ENCODE measurements around the gene PEAR1. TPM values are rescaled to one million over a fixed set of nuclear protein-coding genes. Genes with fewer than 3 reads are reported as not detected.

Gene PEAR1
- total RNA-seq, 1 experiment from 2014 or later = 9.8 TPM

- POLR2A ChIA-PET (ENCODE audit: unreplicated experiment) = interaction anchor here (0.7 kb wide), 1 partner anchor 131 kb away, joined by 7 read pairs; the partner anchor contains the start of genes ISG20L2 and METTL25B
- H4K20me1 ChIP-seq (ENCODE audit: insufficient read depth) = no peaks in the 10 kb centered on the region
- peaks cover 12% of the 10 kb centered on the region for H3K4me1 ChIP-seq (replicated peaks; ENCODE audit: insufficient read depth)
- no peaks in the 10 kb centered on the region for H3K79me2 ChIP-seq (ENCODE audit: low read depth)
- H3K9me2 ChIP-seq (ENCODE audit: insufficient read depth) = no peaks in the 10 kb centered on the region
- no peak; the same call in 1 of the 2 replicates for TF ChIP-seq EZH2 (IDR thresholded peaks at IDR 0.05; ENCODE audit: low read depth)
- TF ChIP-seq, protein P1, sequence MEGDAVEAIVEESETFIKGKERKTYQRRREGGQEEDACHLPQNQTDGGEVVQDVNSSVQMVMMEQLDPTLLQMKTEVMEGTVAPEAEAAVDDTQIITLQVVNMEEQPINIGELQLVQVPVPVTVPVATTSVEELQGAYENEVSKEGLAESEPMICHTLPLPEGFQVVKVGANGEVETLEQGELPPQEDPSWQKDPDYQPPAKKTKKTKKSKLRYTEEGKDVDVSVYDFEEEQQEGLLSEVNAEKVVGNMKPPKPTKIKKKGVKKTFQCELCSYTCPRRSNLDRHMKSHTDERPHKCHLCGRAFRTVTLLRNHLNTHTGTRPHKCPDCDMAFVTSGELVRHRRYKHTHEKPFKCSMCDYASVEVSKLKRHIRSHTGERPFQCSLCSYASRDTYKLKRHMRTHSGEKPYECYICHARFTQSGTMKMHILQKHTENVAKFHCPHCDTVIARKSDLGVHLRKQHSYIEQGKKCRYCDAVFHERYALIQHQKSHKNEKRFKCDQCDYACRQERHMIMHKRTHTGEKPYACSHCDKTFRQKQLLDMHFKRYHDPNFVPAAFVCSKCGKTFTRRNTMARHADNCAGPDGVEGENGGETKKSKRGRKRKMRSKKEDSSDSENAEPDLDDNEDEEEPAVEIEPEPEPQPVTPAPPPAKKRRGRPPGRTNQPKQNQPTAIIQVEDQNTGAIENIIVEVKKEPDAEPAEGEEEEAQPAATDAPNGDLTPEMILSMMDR (conservative IDR thresholded peaks at IDR 0.05) = no peak
- H3K27ac ChIP-seq = no peak overlapping the region
- BruUV-seq (replicated peaks) = no TSS peak
- H3F3A ChIP-seq (ENCODE audit: insufficient read depth, low read depth) = no peaks in the 10 kb centered on the region
- CTCF ChIA-PET = interaction anchor here (0.6 to 2.5 kb wide), 21 partner anchors 21 to 600 kb away, joined by 3 to 25 read pairs (median 4); partner anchors contain the start of genes CRABP2 and HDGF
- DNase-seq = peak in 1 of 2 experiments; percentile 8
- peak overlapping the region; percentile 40; the same call in 1 of the 2 replicates for H3K4me3 ChIP-seq
- H2AFZ ChIP-seq = peak overlapping the region; percentile 24; the same call in 1 of the 2 replicates
- H3K9me3 ChIP-seq (ENCODE audit: insufficient read depth, low read depth) = no peaks in the 10 kb centered on the region
- H3K27me3 ChIP-seq (ENCODE audit: insufficient read depth, low read depth) = peaks cover 59% of the 10 kb centered on the region
- H3K4me2 ChIP-seq = peak overlapping the region; percentile 83
- no peaks in the 10 kb centered on the region for H3K36me3 ChIP-seq (ENCODE audit: low read depth)
- intact Hi-C loops (cut with micrococcal nuclease; ENCODE audit: unreplicated experiment) = loop anchor here (1.0 to 2.0 kb wide), 4 partner anchors 63 to 233 kb away; no protein-coding TSS in a partner anchor
Observed at GRCh38 chr1:156859523-156860112, 33.9 kb upstream of the PEAR1 start.

GRCh38 chr1:156860113-156860627 is 33.3 kb upstream of the PEAR1 start:
- Histone ChIP-seq H3K4me2 (peak overlapping the region; percentile 83), H3K27ac (no peak overlapping the region), H3K9me2 (ENCODE audit: insufficient read depth) (no peaks in the 10 kb centered on the region), H3K79me2 (ENCODE audit: low read depth) (no peaks in the 10 kb centered on the region), H3F3A (ENCODE audit: insufficient read depth, low read depth) (no peaks in the 10 kb centered on the region), H3K27me3 (ENCODE audit: insufficient read depth, low read depth) (peaks cover 58% of the 10 kb centered on the region), H3K36me3 (ENCODE audit: low read depth) (no peaks in the 10 kb centered on the region), H2AFZ (peak overlapping the region; percentile 24; the same call in 1 of the 2 replicates), H3K4me3 (peak overlapping the region; percentile 40; the same call in 1 of the 2 replicates), H4K20me1 (ENCODE audit: insufficient read depth) (no peaks in the 10 kb centered on the region), H3K4me1 (replicated peaks; ENCODE audit: insufficient read depth) (peaks cover 12% of the 10 kb centered on the region), H3K9me3 (ENCODE audit: insufficient read depth, low read depth) (no peaks in the 10 kb centered on the region)
- intact Hi-C loops (cut with micrococcal nuclease; ENCODE audit: unreplicated experiment) = loop anchor here (1.0 to 2.0 kb wide), 2 partner anchors 63 to 134 kb away; no protein-coding TSS in a partner anchor
- CTCF ChIA-PET = interaction anchor here (0.6 to 2.5 kb wide), 18 partner anchors 21 to 599 kb away, joined by 3 to 25 read pairs (median 4); partner anchors contain the start of gene CRABP2
- POLR2A ChIA-PET (ENCODE audit: unreplicated experiment) = interaction anchor here (0.7 kb wide), 1 partner anchor 132 kb away, joined by 7 read pairs; the partner anchor contains the start of genes ISG20L2 and METTL25B
- TF ChIP-seq EZH2 (IDR thresholded peaks at IDR 0.05; ENCODE audit: low read depth) = no peak
- TF ChIP-seq, protein P1 (conservative IDR thresholded peaks at IDR 0.05) = peak; percentile 80
- no TSS peak for BruUV-seq (replicated peaks)
- DNase-seq = peak in 1 of 2 experiments; percentile 49

DNA sequence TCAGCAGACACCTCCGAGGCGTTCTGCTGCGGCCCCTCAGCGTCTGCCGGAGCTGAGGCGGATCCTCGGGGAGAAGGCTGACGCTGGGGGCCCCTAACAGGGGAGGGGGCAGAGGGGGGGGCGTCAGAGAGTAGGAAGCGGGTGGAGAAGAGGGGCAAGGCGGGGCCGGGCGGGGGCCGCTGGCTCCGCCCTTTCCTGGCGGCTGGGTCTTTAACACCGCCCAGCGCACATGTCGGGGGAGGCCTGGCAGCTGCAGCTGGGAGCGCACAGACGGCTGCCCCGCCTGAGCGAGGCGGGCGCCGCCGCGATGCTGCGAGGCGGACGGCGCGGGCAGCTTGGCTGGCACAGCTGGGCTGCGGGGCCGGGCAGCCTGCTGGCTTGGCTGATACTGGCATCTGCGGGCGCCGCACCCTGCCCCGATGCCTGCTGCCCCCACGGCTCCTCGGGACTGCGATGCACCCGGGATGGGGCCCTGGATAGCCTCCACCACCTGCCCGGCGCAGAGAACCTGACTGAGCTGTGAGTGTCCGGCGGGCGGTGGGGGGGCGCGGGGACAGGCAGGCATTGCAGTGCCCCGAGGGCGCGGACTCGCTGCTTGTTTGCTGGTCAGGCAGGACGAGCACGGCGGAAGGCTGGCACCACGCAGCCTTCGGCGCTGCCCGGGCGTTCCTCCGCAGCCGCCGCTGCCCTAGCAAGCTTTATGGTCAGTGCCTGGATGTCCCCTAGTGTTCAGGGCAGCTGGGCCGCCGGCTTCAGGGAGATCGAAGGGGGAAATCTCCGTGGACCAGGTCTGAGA is 32.7 kb upstream of the PEAR1 start, which contains the start of gene NTRK1:
Gene NTRK1, plus strand, starts transcription at position 238 of the 796 bp plus-strand sequence. Its CDS starts 70 bp downstream, at position 308.
- Histone ChIP-seq H4K20me1 (ENCODE audit: insufficient read depth) (no peaks in the 10 kb centered on the region), H3K4me3 (peak within 1 kb of the TSS; percentile 40; the same call in 1 of the 2 replicates), H3K4me1 (replicated peaks; ENCODE audit: insufficient read depth) (peaks cover 12% of the 10 kb centered on the region), H3K9me3 (ENCODE audit: insufficient read depth, low read depth) (no peaks in the 10 kb centered on the region), H3K79me2 (ENCODE audit: low read depth) (no peaks in the 10 kb centered on the region), H3K9me2 (ENCODE audit: insufficient read depth) (no peaks in the 10 kb centered on the region), H3K27ac (no peak within 1 kb of the TSS), H3F3A (ENCODE audit: insufficient read depth, low read depth) (no peaks in the 10 kb centered on the region), H3K36me3 (ENCODE audit: low read depth) (no peaks in the 10 kb centered on the region), H3K27me3 (ENCODE audit: insufficient read depth, low read depth) (peaks cover 58% of the 10 kb centered on the region), H3K4me2 (peak within 1 kb of the TSS; percentile 83), H2AFZ (peak within 1 kb of the TSS; percentile 24; the same call in 1 of the 2 replicates)
- CTCF ChIA-PET = interaction anchor here (0.6 to 2.5 kb wide), 9 partner anchors 29 to 599 kb away, joined by 3 to 25 read pairs (median 4); partner anchors contain the start of gene METTL25B
- TF ChIP-seq, protein P1 (conservative IDR thresholded peaks at IDR 0.05) = no peak
- no peak for TF ChIP-seq EZH2 (IDR thresholded peaks at IDR 0.05; ENCODE audit: low read depth)
- no TSS peak for BruUV-seq (replicated peaks)
- DNase-seq = peak in 1 of 2 experiments; percentile 21
- intact Hi-C loops (cut with micrococcal nuclease; ENCODE audit: unreplicated experiment) = loop anchor here (1.0 to 2.0 kb wide), 2 partner anchors 64 to 135 kb away; no protein-coding TSS in a partner anchor
- POLR2A ChIA-PET (ENCODE audit: unreplicated experiment) = no interaction called here
